Measurements from ENCODE around the gene TEKT2.

TEKT2 gene, protein sequence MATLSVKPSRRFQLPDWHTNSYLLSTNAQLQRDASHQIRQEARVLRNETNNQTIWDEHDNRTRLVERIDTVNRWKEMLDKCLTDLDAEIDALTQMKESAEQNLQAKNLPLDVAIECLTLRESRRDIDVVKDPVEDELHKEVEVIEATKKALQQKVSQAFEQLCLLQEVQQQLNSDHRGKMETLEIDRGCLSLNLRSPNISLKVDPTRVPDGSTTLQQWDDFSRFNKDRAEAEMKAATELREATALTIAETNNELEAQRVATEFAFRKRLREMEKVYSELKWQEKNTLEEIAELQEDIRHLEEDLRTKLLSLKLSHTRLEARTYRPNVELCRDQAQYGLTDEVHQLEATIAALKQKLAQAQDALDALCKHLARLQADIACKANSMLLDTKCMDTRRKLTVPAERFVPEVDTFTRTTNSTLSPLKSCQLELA

GRCh38 chr1:36083635-36084496 lies at the start of gene TEKT2:
TSS of gene TEKT2 (plus strand) at chr1:36084094. CDS start at chr1:36084922, 828 bp downstream.
- peak; percentile 32 for DNase-seq (ENCODE audit: low read depth)

- peak; percentile 83 for DNase-seq (ENCODE audit: low read depth)
Observed at GRCh38 chr1:36034692-36035091, 49.2 kb upstream of the TEKT2 start.

DNA sequence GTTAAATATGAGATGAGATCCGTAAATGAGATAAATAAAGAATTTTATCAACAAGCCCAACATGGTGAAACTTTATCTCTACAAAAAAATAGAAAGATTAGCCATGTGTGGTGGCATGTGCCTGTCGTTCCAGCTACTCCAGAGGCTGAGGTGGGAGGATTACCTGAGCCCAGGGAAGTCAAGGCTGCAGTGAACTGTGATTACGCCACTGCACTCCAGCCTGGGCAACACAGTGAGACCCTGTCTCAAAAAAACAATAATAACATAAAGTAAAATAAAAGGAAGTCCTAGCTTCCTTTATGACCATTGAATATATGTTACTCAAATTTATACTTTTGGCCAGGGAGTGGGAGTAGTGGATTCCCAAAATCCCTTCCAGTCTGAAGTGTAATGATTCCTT lies 48.7 kb upstream of the TEKT2 start:
- DNase-seq (ENCODE audit: low read depth), result no peak

GRCh38 chr1:36040238-36040637 lies 43.7 kb upstream of the TEKT2 start:
- no peak for DNase-seq (ENCODE audit: low read depth)

GRCh38 chr1:36051821-36052220 lies 32.1 kb upstream of the TEKT2 start:
- DNase-seq (ENCODE audit: low read depth), result no peak

DNA sequence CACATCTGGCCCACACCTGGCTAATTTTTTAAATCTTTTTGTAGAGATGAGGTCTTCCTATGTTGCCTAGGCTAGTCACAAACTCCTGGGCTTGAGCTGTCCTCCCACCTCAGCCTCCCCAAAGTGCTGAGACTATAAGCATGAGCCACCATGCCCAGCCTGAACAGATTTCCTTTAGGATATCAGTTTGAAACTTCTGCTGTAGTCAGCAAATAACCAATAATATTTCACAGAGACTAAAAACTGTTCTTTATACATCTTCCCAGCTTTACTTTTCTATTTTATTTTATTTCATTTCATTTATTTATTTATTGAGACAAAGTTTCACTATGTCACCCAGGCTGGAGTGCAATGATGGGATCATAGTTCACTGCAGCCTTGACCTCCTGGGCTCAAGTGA lies 29.9 kb upstream of the TEKT2 start:
- no peak for DNase-seq (ENCODE audit: low read depth)

DNA sequence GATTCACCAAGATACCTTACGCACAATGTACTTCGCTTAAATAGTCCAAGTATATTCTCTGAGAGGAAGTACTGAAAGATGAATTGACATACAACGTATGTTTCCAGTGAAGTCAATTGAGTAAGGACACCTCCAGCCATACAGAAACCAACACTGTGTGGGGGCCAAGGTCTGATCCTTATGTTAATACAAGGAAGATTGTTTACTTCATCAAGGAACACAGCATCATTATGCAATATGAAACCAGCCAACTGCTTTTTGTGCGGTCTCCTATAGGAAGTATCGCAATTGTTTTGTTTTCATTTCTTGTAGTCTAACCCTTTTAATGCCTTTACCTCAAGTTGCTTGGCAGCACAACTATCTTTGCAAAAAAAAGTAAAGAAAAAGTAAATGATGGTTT lies 28.2 kb upstream of the TEKT2 start:
- no peak for DNase-seq (ENCODE audit: low read depth)

DNA sequence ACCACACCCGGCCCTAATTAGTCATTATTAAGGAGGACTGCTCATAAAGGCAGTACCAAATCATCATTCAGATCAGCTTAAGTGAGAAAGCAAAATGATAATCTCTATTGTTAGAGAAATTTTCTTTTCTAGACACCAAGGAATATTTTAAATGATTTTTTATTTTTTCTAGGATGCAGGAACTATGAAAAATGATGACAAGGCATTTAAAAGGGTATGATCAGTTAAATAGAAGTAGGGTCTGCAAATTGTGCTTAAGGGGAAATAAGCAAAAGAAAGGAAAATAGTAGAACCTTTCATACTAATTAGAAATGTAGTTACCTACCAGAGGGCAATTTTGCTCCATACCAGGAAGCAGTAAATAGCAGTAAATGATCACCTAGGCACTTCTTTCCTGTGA lies 21.6 kb upstream of the TEKT2 start:
- DNase-seq (ENCODE audit: low read depth), result no peak

DNA sequence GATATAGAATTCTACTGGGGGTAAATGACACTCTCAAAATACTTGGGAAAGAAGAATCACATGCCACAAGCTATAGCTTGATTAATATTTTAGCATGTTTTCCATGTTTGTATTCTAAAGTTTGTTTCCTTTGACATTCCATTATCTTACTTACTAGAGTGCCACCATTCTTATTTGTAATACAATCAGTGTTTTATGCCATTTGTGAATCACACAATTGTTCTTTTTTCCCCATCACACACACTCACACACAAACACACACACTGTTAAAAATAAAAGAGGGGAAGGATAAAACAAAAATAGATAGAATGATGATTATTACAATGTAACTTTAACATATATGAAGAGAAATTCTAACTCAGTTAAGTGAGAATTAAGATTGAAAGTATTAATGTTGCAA lies 16.0 kb upstream of the TEKT2 start:
- no peak for DNase-seq (ENCODE audit: low read depth)

GRCh38 chr1:36068866-36069265 lies 15.0 kb upstream of the TEKT2 start:
- no peak for DNase-seq (ENCODE audit: low read depth)

DNA sequence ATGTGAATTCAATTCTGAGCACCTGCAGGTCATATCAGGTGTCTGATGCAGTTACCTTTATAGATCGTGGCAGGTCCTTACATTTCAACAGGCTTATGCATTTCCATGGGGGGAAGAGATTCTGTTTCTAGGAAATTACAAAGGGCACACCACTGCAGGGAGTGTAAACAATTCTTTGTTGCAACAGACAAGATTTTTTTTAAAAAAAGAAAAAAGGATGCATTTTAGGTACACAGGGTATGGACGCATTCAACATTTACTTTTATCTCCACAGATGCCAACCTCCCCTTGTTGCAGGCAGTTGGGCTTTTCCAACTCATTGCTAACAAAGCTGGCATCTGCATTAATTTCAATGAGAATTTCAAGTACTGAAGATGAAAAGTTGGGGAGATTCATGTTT lies 13.5 kb upstream of the TEKT2 start:
- DNase-seq (ENCODE audit: low read depth), result no peak

- no peak for DNase-seq (ENCODE audit: low read depth)
Observed at GRCh38 chr1:36076979-36077573, 6.8 kb upstream of the TEKT2 start.

DNA sequence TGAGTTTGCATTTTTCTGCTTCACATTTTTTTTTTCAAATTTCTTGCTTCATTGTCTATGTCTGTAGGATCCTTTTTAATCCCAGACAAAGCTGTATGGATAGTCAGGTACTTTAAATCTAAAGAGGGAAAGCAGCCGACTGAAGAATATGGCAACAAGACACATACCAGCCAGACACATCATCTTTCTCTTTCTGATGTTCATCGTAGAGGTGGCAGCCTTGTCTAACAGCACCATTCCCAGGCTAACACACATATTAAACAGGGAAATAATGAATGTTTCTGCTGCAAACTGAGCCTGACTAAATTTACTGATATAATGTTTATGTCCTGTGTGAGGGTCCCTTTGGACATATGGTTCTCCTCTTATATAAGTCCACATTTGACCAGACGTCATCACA lies 3.7 kb upstream of the TEKT2 start:
- DNase-seq (ENCODE audit: low read depth), result no peak

DNA sequence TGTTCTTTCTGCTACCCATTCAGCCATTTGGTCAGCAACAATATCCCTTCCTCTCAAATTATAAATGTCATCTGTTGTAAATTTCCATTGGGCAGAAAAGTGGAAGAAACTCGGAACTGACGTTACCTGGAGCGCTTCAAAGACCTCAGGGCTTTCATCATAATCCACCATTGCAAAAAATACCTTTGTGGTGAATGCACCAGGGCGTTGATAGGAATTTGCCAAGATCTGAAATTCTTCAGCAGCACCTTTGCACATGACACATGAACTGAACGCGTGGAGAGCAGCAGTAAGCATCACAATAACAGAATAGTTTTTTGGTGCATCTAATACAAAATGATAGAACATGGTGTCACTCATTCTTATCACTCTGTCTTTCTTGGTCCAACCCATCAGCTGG lies 3.1 kb upstream of the TEKT2 start:
- no peak for DNase-seq (ENCODE audit: low read depth)

- no peak for DNase-seq (ENCODE audit: low read depth)
Observed at GRCh38 chr1:36081926-36082485, 1.9 kb upstream of the TEKT2 start.

GRCh38 chr1:36083219-36083618 lies 675 bp upstream of the TEKT2 start:
- DNase-seq (ENCODE audit: low read depth), result no peak

- DNase-seq (ENCODE audit: low read depth), result no peak
Observed at GRCh38 chr1:36084497-36085115, 712 bp downstream of the TEKT2 start.

GRCh38 chr1:36085126-36085525 lies 1.2 kb downstream of the TEKT2 start:
- no peak for DNase-seq (ENCODE audit: low read depth)

DNA sequence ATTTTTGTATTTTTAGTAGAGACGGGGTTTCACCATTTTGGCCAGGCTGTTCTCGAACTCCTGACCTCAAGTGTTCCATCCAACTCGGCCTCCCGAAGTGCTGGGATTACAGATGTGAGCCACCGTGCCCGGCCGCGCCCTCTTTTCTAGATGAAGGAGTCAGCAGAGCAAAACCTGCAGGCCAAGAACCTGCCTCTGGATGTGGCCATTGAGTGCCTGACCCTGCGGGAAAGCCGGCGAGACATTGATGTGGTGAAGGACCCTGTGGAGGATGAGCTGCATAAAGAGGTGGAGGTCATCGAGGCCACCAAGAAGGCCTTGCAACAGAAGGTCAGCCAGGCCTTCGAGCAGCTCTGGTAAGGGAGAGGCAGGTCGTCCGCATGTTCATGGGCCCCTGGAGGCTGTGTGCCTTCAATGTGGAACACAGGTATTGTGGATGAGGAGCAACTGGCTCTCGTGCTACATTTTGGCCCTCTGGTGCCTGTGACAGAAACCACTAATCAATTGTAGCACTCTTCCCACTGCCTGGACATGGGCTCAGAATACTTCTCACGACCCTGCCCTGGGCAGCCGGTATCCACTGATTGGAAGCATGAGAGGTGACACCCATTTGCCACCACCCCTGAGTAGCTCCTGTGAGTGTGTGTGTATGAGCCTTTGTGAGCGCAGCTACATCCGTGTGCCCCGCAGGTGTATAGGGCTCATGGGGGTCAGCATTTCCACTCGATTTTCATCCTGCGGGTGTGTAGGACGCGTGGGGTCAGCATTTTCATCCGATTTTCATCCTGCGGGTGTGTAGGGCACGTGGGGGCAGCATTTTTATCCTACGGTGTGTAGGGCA lies 2.0 kb downstream of the TEKT2 start:
- DNase-seq (ENCODE audit: low read depth), result no peak

DNA sequence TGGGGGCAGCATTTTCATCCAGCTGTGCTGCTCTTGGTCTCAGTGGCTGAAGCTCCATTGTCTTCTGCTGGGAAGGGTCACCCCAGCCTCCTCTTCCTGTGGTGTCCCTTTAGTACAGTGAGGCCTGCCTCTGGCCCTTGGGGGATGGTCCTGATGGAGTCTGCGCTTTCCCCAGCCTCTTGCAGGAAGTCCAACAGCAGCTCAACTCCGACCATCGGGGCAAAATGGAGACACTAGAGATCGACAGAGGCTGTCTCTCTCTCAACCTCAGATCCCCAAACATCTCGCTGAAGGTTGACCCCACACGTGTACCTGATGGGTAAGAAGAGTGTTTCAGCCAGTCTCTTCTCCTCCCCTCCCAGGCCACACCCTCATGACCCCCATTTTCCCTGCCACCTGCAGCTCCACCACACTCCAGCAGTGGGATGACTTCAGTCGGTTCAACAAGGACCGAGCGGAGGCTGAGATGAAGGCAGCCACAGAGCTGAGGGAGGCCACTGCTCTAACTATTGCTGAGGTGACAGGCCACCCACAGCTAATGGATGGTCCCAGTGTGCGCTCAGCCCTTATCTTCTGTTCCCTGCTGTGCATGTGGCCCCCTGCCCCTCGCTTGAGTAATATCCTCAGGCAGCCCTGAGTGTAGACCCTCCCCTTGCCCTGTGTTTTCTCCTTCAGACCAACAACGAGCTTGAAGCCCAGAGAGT lies 2.8 kb downstream of the TEKT2 start:
- DNase-seq (ENCODE audit: low read depth), result no peak

Measured in ELR (cell line).